Heart right ventricle (tissue), 16 donors: ENCODE results near the gene RPGR. TPM values are rescaled to one million over a fixed set of nuclear protein-coding genes. Genes with fewer than 3 reads are reported as not detected.

Experiments used
- ATAC-seq, 8 donors: fragments of 200-7000 bp; cut with Tn5 transposase; one replicate each; pipeline ENCODE4 v1.9.1; 2020; ENCODE audit warnings: mild to moderate bottlenecking in 8 of 8, moderate library complexity in 8 of 8, moderate number of reproducible peaks in 1 of 8
- DNase-seq, 2 donors: peaks; one replicate each; pipeline ENCODE4 v3.0.0-alpha.2; 2020
- H3K27ac ChIP-seq, 10 donors: fragments of 200-600 bp; sonication (generic) in 2 of 10; one replicate each; pipeline versions ENCODE4 v1.5.0 to v1.8.0; 2020 to 2022; ENCODE audit warnings: mild to moderate bottlenecking in 3 of 10
- H3K27me3 ChIP-seq, 7 donors: fragments of 200-600 bp; one replicate each; pipeline ENCODE4 v1.8.0; 2021 to 2022; ENCODE audit warnings: mild to moderate bottlenecking in 2 of 7
- H3K36me3 ChIP-seq, 9 donors: fragments of 200-600 bp; sonication (generic) in 1 of 9; one replicate each; pipeline versions ENCODE4 v1.5.0 to v1.8.0; 2020 to 2022; ENCODE audit warnings: mild to moderate bottlenecking in 2 of 9
- H3K4me1 ChIP-seq, 9 donors: fragments of 200-600 bp; sonication (generic) in 1 of 9; one replicate each; pipeline versions ENCODE4 v1.5.0 to v1.8.0; 2020 to 2022; ENCODE audit warnings: mild to moderate bottlenecking in 4 of 9
- H3K4me3 ChIP-seq, 10 donors: fragments of 200-600 bp; sonication (generic) in 2 of 10; one replicate each; pipeline versions ENCODE4 v1.5.0 to v1.8.0; 2020 to 2022; ENCODE audit warnings: mild to moderate bottlenecking in 7 of 10, moderate library complexity in 2 of 10
- H3K9me3 ChIP-seq, 11 donors: fragments of 200-600 bp in 10 of 11; sonication (generic) in 2 of 11; one replicate each; pipeline versions ENCODE4 v1.5.0 to v1.8.0; 2013 to 2022; ENCODE audit warnings: mild to moderate bottlenecking in 2 of 11, control low read depth in 1 of 11, moderate library complexity in 1 of 11
- WGBS, 2 donors: extraction: QIAGEN DNeasy Blood & Tissue Kit; methylation state at CpG; one replicate each; pipeline ENCODE4 v1.1.7; 2013; ENCODE audit warnings: inconsistent platforms in 1 of 2; 5-methylcytosine and 5-hydroxymethylcytosine counted together
- intact Hi-C, 10 donors: fragments of 100-400 bp; cut with DNase I; formaldehyde crosslinking; loops; one replicate each; pipeline versions ENCODE4 v1.11.1 to v1.14.2; 2022
- polyA plus RNA-seq, 2 donors: library from polyadenylated mRNA; stranded (reverse); fragments of 200-250 nt; gene quantifications; one replicate each; pipeline ENCODE4 v1.2.3, GENCODE V29; 2013
- total RNA-seq, 10 donors: library from RNA; stranded (reverse); fragmentation: NEBNext Ultra II Directional in 3 of 10; extraction: Animal tissue kit (Norgen Biotek cat#: 25700) in 3 of 10; gene quantifications; one replicate each; pipeline versions ENCODE4 v1.2.1 to v1.2.4, GENCODE V29; 2021 to 2023
- TF ChIP-seq, protein P1 (sequence below), 9 donors: fragments of 200-600 bp; sonication (generic) in 2 of 9; IDR thresholded peaks; one replicate each; pipeline versions ENCODE4 v1.5.0 to v1.8.0; 2021 to 2022; ENCODE audit warnings: antibody characterized with exemption in 9 of 9, mild to moderate bottlenecking in 5 of 9, moderate library complexity in 1 of 9
- donor health status: Arrhythmogenic right ventricular cardiomyopathy.
- donor health status: ischemic (EF 13 %, LVEDD 7.1; RV severe dilation, severe dysfunction).
- donor health status: healthy with polysubstance abuse.
- donor health status: DM: no; HTN: yes; CAD: no.
- donor health status: DM: no; HTN: no; CAD: no.
- donor health status: ischemic (EF 25% LVEDD 6.9; RV normal size, moderate dysfunction).
- donor health status: ischemic (EF 25% LVEDD 5.7; RV mildly dilated, moderate dysfunction).
- donor health status: healthy.
- donor health status: DM: yes; HTN: yes; CAD: no.
- donor health status: Ischemic cardiomyopathy.
- donor health status: ischemic (EF 35%, LVEDD 5.7; RV mildly dilated, moderate dysfunction).
- donor health status: nonischemic (EF 11% LVEDD 7.7; RV severe dilation, severe dysfunction).
- donor health status: DM: yes; HTN: yes; CAD: no.
- donor health status: PGD.
- donor health status: ischemic (EF 29% LVEDD 5.4; RV normal size, mild dysfunction).
- donor health status: nonischemic (EF 23%, LVEDD 6.1; RV moderate dilation, normal function).

RPGR gene
- total and polyA plus RNA-seq, 12 donors = 3.8 to 30.3 (median 6.0) TPM

DNA sequence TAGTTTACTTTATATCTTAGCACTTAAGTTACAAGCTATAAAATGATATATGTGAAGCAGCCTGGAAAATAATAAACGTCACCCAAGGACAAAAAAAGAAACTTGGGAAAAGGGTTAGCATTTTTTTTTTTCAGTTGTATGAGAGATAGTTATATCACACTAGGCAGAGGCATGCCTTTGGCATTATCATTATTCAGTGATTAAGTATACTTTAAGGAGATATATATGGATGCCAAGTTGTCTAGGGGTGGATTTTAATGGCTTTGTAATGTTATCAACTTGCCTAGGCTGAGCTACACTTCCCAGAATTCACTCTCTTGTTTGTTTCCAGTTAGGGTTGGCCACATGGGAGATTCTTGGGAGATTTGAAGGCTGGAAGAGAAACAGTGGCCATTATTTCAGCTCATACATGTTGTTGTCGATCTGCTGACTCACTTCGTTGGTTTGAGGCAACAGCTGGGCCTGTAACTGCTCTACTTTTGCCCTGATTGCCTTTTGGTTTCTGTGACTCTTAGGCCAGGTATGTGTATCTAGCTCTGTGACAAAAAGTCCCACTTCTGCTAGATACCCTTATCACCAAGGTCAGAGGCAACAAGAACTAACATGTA is 95.1 kb downstream of the RPGR start:
- peak in 7 of 8 donors; percentile 18 to 53 (median 48) for ATAC-seq
- H3K27ac ChIP-seq = peak overlapping the region in 1 of 10 donors; percentile 4
- H3K9me3 ChIP-seq = no peaks in the 10 kb centered on the region
- TF ChIP-seq, protein P1, sequence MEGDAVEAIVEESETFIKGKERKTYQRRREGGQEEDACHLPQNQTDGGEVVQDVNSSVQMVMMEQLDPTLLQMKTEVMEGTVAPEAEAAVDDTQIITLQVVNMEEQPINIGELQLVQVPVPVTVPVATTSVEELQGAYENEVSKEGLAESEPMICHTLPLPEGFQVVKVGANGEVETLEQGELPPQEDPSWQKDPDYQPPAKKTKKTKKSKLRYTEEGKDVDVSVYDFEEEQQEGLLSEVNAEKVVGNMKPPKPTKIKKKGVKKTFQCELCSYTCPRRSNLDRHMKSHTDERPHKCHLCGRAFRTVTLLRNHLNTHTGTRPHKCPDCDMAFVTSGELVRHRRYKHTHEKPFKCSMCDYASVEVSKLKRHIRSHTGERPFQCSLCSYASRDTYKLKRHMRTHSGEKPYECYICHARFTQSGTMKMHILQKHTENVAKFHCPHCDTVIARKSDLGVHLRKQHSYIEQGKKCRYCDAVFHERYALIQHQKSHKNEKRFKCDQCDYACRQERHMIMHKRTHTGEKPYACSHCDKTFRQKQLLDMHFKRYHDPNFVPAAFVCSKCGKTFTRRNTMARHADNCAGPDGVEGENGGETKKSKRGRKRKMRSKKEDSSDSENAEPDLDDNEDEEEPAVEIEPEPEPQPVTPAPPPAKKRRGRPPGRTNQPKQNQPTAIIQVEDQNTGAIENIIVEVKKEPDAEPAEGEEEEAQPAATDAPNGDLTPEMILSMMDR (IDR thresholded peaks at IDR 0.05) = no peak
- peaks cover 0 to 24% (median 6%) of the 10 kb centered on the region in 9 donors for H3K4me1 ChIP-seq
- DNase-seq = no peak
- intact Hi-C loops = no loop called here
- peaks cover 0 to 10% (median 0%) of the 10 kb centered on the region in 7 donors for H3K27me3 ChIP-seq
- WGBS, 2 donors = 34 to 48% methylated on average over 3 of the region's 3 CpGs
- no peaks in the 10 kb centered on the region for H3K36me3 ChIP-seq
- H3K4me3 ChIP-seq = no peak overlapping the region

DNA sequence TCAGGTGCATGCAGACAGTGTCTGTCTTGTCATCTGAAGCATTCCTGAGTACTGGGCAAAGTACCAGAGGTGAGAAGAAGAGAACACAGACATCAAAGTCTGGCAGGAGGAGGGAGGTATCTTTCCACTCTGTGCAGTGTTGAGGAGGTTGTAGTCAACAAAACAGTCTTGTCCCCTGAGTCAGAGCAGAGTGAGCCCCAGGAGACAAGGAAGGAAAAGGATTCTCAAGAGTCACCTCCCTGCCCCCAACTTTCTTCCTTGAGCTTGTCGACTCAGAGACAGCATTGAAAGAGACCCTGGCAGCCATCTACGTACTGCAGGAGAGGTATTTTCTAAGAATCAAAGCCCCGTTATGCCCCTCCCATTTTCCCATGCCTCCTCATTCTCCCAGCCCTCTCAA is 102.2 kb downstream of the RPGR start:
- TF ChIP-seq, protein P1 (IDR thresholded peaks at IDR 0.05) = no peak
- Histone ChIP-seq H3K27me3 (peaks cover 0 to 52% (median 0%) of the 10 kb centered on the region in 7 donors), H3K4me3 (peak overlapping the region in 1 of 10 donors; percentile 8), H3K9me3 (no peaks in the 10 kb centered on the region), H3K27ac (peak overlapping the region in 7 of 10 donors; percentile 43 to 78 (median 70)), H3K4me1 (peaks cover 0 to 5% (median 0%) of the 10 kb centered on the region in 9 donors), H3K36me3 (no peaks in the 10 kb centered on the region)
- intact Hi-C loops = no loop called here
- no peak for DNase-seq
- 0 to 9% methylated on average over 3 of the region's 3 CpGs for WGBS, 2 donors
- peak in 1 of 8 donors; percentile 23 for ATAC-seq

DNA sequence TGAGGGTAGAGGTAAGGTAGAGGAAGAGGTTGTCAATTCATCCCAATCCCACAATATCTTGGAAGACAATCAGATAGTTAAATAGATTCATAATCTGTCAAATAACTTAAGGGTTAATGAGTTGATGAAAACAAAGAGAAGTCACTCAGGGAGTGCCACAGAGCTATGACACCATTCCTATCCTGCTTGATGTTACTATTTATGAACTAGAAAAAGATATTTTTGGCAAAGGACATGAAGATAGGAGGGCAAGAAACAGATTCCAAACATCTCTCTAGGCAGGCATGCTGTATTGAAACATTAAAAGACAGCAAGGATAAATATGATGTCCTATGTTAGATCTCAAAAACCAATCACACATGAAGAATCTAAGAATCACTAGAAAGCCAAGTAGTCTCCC is 103.1 kb downstream of the RPGR start:
- H3K4me3 ChIP-seq = no peak overlapping the region
- DNase-seq (no peak), ATAC-seq (peak in 4 of 8 donors; percentile 26 to 64 (median 58))
- peak overlapping the region in 7 of 10 donors; percentile 43 to 78 (median 70) for H3K27ac ChIP-seq
- no peaks in the 10 kb centered on the region for H3K36me3 ChIP-seq
- H3K9me3 ChIP-seq = no peaks in the 10 kb centered on the region
- peaks cover 0 to 5% (median 0%) of the 10 kb centered on the region in 9 donors for H3K4me1 ChIP-seq
- intact Hi-C loops = no loop called here
- TF ChIP-seq, protein P1 (IDR thresholded peaks at IDR 0.05) = no peak
- H3K27me3 ChIP-seq = peaks cover 0 to 61% (median 0%) of the 10 kb centered on the region in 7 donors

DNA sequence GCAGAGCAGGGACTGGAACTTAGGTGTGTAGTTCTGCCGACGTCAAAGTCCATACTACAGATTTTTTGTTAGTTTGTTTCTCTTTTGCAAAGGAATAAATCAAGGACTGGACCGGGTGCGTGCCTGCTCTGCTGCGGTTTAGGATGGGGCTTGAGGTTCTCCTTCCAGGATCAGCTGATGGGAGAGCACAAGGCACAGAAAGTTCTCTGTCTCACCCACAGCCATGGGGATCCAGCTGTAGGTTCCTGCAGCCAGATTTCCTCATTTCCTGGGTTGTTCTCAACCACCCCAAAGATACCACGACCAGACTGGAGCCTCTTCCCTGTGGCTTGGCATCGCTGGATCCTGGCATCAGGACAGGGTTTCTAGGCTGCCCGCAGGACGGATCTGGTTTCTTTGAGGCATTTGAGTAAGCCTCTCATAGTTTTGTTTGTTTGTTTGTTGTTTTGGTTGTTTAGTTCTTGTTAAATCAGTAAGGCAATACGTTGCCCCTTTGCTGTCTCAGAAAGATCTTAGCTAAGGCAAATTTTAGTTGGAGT is 105.8 kb downstream of the RPGR start:
- DNase-seq (no peak), ATAC-seq (peak in 3 of 8 donors; percentile 11 to 58 (median 19))
- H3K36me3 ChIP-seq = no peaks in the 10 kb centered on the region
- H3K27ac ChIP-seq = peak overlapping the region in 9 of 10 donors; percentile 13 to 74 (median 62)
- H3K4me1 ChIP-seq = peaks cover 0 to 5% (median 0%) of the 10 kb centered on the region in 9 donors
- TF ChIP-seq, protein P1 (IDR thresholded peaks at IDR 0.05) = no peak
- peak overlapping the region in 9 of 10 donors; percentile 50 to 65 (median 57) for H3K4me3 ChIP-seq
- intact Hi-C loops = loop anchor here in 1 of 10 donors (2.0 kb wide), 1 partner anchor 61 kb away; no protein-coding TSS in a partner anchor
- peaks cover 0 to 79% (median 0%) of the 10 kb centered on the region in 7 donors for H3K27me3 ChIP-seq
- H3K9me3 ChIP-seq = no peaks in the 10 kb centered on the region
- 46 to 58% methylated on average over 10 of the region's 10 CpGs for WGBS, 2 donors
